GM19395 (cell line): ENCODE data around the gene SSNA1.

Experiments
- ATAC-seq: cut with Tn5 transposase; IDR thresholded peaks from one replicate; pipeline ENCODE4 v1.9.1; 2021; ENCODE audit warnings: mild to moderate bottlenecking, moderate library complexity; ENCODE audit not compliant: unreplicated experiment

The SSNA1 gene

GRCh38 chr9:137181680-137182079 lies 6.8 kb upstream of the SSNA1 start:
- no peak for ATAC-seq

DNA sequence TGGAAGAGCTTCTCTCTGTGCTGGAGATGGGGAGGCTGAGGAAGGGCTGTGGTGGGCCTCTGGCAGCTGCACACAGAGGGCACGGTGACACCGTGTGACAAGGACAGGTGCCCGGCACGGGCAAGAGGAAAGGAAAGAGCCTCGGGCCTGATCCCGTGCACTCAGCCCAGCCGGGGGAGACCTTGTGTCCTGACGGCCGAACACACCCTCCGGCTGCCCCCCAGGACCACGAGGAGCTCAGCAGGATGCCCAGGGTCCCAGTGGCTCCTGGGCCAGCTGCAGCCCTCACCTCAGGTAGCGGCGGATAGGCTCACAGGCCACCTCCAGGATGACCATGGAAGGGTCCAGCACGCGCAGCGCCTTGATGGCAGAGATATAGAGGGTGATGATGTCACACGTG lies 5.6 kb upstream of the SSNA1 start:
- ATAC-seq: no peak

DNA sequence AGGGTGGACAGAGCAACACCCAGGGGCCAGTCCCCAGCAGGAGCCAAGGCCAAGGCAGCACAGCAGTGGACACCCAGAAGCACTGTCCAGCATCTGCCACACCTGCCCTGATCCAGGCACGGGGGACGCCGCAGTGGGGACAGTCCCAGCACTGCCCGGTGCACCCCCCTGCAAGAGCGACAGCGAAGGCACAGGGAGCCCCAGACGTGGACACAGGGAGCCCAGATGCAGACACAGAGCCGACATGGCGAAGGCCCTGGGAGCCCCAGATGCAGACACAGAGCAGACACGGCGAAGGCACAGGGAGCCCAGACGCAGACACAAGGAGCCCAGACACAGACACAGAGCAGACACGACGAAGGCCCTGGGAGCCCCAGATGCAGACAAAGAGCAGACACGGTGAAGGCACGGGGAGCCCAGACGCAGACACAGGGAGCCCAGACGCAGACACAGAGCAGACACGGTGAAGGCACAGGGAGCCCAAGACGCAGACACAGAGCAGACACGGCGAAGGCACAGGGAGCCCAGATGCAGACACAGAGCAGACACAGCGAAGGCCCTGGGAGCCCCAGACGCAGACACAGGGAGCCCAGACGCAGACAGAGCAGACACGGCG lies 4.4 kb upstream of the SSNA1 start:
- no peak for ATAC-seq

GRCh38 chr9:137184881-137185660 lies 3.4 kb upstream of the SSNA1 start:
- no peak for ATAC-seq

DNA sequence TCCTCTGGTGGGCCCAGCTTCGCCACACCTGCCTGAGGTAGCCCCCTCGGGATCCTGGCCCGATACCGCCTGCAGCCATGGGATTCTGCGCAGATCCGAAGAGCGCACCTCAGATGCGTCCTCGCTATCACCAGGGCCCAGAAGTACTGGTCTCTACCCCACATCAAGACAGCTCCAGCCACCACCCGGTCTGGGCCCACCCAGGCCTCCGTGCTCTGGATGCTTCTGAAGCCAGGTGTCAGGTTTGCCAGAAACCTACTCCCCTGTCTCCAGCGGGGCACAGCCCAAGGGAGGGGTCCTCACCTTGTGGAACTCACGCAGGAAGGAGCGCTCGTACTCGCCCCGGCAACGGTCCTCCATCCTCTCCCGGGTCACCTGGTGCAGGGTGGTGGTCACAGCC lies 2.6 kb upstream of the SSNA1 start:
- no peak for ATAC-seq

DNA sequence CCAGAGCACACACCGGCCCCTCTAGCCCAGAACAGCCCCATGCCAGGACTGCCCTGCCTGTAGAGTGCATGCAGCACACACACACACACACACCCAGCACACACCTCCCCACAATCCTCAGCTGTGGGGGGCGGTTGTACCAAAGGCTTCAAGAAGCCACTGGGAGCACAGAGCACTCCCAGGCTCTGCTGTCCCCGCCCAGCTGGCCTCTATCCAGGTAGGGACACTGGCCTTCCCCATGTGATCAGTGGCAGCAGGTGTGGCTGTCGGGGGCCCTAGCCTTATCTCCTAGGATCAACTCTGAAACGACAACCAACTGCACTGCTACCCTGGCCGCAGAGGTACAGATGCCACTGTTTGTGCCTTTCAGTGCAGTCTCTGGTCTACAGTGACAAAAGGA lies 2.1 kb upstream of the SSNA1 start:
- ATAC-seq: no peak

DNA sequence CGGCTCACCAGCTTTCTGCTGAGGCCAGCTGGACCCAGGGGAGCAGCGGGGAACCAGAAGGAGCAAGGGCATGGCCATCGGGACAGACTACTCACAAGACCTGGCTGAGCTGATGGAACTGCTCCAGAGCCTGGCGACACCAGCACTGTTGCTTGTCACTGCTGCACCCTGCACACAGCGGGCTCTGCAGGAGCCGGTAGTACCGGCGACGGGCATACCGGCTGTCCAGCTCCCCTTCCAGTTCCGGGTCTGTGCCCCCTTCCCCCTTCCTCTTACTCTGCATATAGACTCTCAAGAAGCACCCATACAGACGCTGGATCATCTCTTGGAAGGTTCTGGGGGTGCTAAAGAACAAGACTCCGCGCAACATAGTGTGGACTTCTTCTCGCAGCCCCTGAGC lies 1.1 kb upstream of the SSNA1 start:
- no peak for ATAC-seq

- ATAC-seq: no peak
Observed at GRCh38 chr9:137188086-137188489, 388 bp upstream of the SSNA1 start.

GRCh38 chr9:137189297-137190295 lies 1.1 kb downstream of the SSNA1 start:
- no peak for ATAC-seq

- ATAC-seq: no peak
Observed at GRCh38 chr9:137190315-137190856, 1.9 kb downstream of the SSNA1 start.

DNA sequence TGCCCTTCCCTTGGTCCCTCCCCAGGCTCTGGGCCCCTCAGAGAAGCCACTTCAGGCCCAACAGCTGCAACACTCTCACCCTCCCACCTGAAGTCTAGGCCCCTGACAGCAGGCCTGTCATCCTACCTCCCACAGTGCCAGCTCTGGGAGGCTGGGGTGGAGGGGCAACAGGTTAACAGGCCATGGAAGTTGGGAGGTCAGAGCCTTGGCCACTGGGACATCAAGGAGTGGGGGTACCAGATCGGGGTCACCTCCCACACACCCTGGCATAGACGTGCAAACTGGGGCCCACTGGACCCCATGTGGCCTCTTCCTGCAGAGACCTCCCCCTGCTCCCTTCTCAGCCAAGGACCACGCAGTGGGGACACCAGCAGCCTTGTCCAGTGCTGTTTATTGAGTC lies 2.8 kb downstream of the SSNA1 start:
- no peak for ATAC-seq

- ATAC-seq: no peak
Observed at GRCh38 chr9:137191691-137192447, 3.4 kb downstream of the SSNA1 start.

DNA sequence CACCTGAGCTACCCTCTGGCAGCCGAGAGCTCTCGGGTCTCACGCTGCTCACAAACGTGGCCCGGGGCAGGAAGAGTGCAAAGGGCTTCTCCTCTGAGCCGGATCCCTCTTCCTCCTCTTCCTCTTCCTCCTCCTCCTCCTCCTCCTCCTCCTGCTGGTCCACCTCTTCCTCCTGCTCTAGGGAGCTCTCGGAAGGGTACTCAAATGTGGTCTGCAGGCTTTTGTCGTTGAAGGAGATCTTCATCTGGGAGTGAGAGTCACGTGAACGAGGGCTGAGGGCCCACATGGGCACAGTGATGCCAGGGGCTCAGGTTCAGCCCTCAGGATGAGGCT lies 3.9 kb downstream of the SSNA1 start:
- no peak for ATAC-seq

DNA sequence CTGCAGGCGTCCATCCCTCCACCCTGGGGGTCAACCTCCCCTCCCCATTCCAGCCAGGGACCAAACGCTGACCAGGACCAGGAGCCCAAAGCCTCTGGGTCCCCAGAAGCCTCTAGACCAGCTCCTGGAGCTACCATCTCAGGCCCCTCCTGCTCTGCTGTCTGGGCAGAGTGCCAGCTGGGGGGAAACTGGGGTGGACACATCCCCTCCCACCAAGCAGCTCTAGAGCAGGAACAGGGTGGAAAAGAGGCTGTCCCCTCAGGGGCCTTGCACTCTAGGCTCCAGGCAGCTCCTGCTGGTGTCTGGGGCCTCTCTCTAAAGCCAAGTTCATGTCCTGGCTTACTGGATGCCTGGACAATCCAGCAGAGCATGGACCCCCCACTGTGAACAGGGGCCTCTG lies 4.4 kb downstream of the SSNA1 start:
- no peak for ATAC-seq

- ATAC-seq: no peak
Observed at GRCh38 chr9:137193771-137194170, 5.3 kb downstream of the SSNA1 start.

DNA sequence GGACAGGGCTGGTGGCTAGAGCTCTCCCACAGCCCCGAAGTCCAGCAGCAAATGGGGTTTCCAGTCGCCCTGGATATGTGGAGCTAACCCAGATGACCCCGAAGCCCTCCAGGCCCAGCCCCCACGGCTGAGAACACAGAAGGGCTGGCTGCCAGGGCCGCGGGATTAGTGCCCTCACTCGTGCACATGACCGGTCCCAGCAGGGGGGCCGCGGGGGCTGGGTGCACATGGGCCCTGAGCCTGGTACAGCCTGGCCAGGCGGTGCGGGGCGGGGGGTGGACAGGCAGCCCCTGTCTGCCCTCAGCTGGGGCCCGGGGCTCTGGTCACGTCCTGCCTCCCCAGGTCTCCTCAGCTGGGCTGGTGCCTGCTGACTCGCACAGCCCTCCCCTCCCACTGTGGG lies 5.9 kb downstream of the SSNA1 start:
- ATAC-seq: no peak

DNA sequence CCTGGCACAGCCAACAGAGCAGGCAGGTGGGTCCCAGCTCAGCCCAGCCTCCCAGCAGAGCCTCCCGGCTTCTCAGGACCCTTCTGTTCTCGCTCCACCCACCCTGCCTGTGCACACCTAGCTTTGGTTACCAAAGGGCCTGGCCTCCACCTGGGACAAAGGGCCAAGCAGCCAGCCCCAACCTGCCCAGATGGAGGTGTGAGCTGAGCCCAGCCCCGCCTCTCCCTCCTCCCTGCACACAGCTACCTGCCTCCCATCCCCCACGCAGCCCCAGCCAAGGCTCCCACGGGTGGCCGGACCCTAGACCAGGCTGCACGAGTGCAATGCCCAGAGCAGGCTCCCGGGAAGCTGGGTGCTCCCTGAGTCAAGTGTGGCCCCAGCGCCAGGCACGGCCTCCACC lies 6.4 kb downstream of the SSNA1 start:
- no peak for ATAC-seq

DNA sequence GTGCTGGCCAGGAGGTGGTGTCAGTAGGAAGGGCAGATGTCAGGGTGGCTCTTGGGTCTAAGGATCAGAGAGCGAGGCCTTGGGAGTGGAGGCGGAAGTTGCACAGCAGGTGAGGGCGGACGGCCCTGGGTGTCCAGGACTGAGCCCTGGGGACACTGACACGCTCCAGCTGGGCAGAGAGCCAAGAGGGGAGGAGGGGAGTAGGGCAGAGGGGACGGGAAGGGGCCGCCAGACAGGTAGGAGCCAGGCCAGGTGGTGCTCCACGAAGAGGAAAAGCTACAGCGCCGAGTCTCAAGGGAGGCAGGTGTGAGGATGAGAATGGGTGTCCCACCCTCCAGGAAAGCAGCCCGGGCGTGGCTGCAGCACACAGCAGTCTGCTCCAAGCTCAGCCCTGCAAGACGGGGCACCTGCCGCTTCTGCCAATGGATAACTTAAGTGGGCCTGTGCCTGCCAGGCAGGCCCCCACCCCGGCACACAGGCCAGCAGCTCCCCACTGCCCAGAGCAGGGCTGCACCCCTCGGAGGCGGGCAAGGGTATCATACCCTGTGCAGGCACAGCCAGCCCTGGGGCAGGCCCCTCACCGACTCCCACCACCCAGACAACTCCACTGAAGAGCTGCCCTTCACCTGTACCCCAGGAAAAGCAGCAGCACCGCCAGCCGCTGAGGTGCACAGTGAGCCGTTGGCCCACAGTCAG lies 7.2 kb downstream of the SSNA1 start:
- no peak for ATAC-seq

- ATAC-seq: no peak
Observed at GRCh38 chr9:137198051-137198901, 9.8 kb downstream of the SSNA1 start.
